GM10266 (cell line): ENCODE results near the gene ZNF524.

ENCODE experiments used
- DNase-seq: peaks from one replicate; pipeline ENCODE4 v3.0.0; 2012; ENCODE audit errors: extremely low spot score
- CTCF ChIP-seq: IDR thresholded peaks from 2 replicates; pipeline ENCODE4 v1.5.1; 2012; ENCODE audit warnings: mild to moderate bottlenecking, low read depth; ENCODE audit not compliant: control insufficient read depth, insufficient read depth; ENCODE audit errors: missing control alignments

The ZNF524 gene

DNA sequence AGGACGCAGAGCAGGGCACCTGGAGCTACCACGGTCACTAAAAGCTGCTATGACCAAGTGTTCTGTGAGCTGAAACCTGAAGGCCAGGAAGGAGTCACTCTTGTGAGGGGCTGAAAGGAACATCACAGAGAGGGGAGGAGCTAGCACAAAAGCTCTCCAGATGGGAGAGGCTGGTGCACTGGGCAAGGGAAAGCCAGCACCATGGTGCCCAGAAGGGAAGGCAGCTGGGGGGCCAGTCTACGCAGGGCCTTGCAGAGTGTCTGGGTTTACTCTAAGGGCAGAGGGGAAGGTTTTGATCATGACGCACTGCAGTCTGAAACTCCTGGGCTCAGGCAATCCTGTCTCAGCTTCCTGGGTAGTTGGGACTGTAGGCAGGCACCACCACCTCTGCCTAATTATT, 36.6 kb downstream of the ZNF524 start:
- DNase-seq: no peak
- no peak for TF ChIP-seq CTCF

DNA sequence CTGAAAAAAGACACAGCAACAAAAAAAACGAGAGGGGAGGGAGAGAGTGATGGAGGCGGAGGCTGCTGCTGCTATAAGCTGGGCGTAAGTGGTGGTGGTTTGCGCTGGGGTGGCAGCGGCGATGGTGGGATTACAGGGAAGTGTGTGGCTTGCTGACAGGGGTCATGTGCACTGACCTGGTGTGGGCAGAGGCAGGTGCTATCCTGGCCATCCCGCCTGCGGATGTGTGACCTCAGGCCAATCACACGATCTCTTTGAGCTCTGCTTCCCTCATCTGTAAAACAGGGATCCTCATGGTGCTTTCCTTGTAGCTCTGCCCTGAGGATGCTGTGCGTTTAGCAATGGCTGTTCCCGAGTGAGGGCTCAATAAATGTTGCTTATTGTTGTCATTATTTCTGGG, 37.4 kb downstream of the ZNF524 start:
- DNase-seq: no peak

GRCh38 chr19:55638864-55639359, 38.8 kb downstream of the ZNF524 start:
- no peak for DNase-seq
- TF ChIP-seq CTCF: peak; percentile 55

More for the DNA sequence above, 37.4 kb downstream of the ZNF524 start:
- no peak for TF ChIP-seq CTCF

DNA sequence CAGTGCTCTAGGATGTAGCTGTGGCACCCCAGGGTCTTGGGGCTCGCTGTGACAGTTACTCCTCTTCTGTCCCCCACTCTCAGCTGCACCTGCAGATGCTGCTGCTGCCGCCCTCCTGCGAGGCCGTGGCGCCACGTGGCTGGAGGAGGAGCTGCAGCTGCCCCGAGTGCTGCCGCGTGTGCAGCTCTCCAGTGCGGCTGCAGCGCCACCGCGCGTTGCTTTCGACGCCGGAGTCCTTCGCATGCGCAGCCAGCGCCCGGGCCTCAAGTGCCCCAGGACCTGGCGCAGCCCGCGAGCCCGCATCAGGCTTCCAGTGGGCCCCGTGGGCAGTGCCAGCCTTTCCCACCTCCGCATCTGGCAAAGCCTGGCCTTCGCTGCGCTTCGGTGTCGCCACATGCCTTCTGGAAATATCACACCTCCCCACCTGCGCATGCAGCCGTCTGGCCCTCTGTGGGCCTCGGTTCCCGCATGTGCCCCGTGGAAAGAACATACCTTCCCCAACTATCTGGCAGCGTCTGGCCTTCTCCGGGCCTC, 40.0 kb downstream of the ZNF524 start:
- TF ChIP-seq CTCF: peak; percentile 58
- DNase-seq: peak; percentile 63

- DNase-seq: peak; percentile 81
Measured at GRCh38 chr19:55640577-55641425, 40.7 kb downstream of the ZNF524 start, which contains the start of gene ZNF580. Gene ZNF580, plus strand, starts transcription at chr19:55641002. Its CDS starts 1,507 bp downstream, at chr19:55642509.

GRCh38 chr19:55641426-55642152, 41.5 kb downstream of the ZNF524 start:
- no peak for TF ChIP-seq CTCF
- peak; percentile 53 for DNase-seq

More at GRCh38 chr19:55640577-55641425, 40.7 kb downstream of the ZNF524 start, which contains the start of gene ZNF580:
- no peak for TF ChIP-seq CTCF
